ENCODE measurements around the gene CRY1.
A peak's percentile ranks its signal among the peaks of the same experiment; 100 is the strongest.
"Not testable (repeated sequence)": the region's sequence is repeated elsewhere in the genome, so short reads cannot be mapped to it uniquely, and the experiment has no call there.

CRY1 gene

DNA sequence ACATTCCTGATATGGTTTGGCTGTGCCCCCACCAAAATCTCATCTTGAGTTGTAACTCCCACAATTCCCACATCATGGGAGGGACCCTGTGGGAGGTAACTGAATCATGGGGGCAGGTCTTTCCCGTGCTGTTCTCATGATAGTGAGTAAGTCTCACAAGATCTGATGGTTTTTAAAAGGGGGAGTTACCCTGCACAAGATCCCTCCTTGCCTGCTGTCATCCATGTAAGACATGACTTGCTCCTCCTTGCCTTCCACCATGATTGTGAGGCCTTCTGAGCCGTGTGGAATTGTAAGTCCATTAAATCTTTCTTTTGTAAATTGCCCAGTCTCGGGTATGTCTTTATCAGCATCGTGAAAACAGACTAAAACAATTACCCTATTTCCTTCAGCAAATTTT is 90.7 kb downstream of the CRY1 start:
- not testable (repeated sequence) for DNase-seq (ENCODE audit: low spot score)

DNA sequence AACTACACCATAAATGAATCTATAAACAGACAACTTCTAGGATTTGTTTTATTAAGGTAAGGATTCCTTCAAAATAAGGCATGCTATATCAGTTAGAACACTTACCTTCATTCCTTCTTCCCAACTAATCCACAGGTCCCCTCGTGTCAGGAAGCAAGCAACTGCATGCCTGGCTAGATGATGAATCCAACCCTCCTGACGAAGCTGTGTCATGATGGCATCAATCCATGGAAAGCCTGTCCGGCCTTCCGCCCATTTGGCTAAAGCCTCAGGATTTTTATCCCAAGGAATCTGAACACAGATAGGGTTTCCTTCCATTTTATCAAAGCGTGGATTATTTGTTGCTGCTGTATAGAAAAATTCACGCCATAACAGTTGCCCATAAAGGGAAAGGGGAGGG is 93.9 kb downstream of the CRY1 start:
- no peak for DNase-seq (ENCODE audit: low spot score)

DNA sequence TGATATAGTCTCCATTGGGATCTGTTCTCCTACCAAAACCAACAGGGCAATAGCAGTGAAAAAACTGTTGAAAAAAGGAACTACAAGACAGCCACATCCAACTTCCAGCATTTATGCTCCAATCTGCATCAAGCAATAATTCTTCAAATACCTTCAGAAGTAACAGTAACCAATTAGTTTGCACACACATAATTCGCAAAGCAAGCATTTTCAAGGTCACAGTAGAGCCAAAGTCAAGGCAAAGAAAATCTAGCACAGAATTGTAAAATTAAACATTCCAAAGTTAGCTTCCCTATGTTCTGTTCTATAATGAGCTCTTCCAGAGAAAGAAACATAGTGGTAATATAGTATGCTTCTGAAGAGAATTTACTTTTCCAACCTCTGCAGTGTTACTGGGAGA is 95.4 kb downstream of the CRY1 start:
- no peak for DNase-seq (ENCODE audit: low spot score)

DNA sequence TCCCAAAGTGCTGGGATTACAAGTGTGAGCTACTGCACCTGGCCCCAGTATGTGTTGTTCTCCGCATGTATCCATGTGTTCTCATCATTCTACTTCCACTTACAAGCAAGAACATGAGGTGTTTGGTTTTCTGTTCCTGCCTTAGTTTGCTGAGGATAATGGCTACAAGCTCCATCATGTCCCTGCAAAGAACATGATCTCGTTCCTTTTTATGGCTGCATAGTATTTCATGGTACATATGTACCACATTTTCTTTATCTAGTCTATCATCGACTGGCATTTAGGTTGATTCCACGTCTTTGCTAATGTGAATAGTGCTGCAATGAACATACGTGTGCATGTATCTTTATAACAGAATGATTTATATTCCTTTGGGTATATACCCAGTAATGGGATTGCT is 97.2 kb downstream of the CRY1 start:
- not testable (repeated sequence) for DNase-seq (ENCODE audit: low spot score)

DNA sequence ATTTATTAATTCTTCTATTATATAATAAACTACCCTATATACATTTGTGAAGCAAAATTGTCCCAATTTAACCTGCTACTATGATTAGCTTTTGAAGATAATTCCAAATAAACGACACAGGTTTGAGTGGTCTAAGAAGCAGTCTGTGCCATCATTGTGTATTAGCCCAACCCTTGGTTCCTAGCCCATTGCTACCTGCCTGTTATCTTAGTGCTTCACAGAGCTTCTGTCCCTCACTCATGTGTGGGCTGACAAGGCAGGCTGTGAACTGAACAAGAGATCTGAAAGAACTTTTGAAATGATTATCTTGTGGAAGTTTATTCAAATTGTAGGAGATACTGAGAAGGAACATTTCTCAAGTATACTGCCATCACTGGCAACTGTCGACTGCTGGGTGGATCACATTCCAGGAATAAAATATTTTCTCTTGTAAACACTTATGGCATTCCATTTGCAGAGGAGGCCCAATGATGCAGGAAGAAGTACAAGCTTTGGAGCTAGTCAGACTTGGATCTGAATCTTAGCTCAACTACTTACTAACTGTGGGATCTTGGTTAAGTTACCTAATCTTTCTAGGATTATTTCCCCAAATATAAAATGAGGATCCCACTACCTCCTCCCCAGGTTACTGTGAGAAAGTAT is 98.6 kb downstream of the CRY1 start:
- DNase-seq (ENCODE audit: low spot score) = no peak

DNA sequence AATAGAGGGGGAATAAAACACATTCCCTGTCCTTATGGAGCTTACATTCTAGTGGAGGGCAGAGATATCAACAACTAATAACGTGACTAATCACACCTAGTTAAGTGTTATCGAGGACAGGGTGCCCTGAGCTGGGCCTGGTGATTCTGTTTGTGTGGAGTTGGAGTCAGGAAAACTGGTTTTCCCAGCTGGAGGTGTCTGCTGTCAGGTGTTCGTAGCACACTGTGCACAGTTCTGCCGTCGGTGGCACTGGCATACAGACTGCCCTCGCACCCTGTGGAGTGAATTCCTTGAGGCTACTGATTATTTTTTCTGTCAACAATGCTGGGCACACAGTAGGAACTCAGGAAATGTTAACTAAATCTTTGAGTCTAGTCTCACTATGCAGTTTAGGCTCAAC is 105.5 kb downstream of the CRY1 start:
- DNase-seq (ENCODE audit: low spot score) = no peak

DNA sequence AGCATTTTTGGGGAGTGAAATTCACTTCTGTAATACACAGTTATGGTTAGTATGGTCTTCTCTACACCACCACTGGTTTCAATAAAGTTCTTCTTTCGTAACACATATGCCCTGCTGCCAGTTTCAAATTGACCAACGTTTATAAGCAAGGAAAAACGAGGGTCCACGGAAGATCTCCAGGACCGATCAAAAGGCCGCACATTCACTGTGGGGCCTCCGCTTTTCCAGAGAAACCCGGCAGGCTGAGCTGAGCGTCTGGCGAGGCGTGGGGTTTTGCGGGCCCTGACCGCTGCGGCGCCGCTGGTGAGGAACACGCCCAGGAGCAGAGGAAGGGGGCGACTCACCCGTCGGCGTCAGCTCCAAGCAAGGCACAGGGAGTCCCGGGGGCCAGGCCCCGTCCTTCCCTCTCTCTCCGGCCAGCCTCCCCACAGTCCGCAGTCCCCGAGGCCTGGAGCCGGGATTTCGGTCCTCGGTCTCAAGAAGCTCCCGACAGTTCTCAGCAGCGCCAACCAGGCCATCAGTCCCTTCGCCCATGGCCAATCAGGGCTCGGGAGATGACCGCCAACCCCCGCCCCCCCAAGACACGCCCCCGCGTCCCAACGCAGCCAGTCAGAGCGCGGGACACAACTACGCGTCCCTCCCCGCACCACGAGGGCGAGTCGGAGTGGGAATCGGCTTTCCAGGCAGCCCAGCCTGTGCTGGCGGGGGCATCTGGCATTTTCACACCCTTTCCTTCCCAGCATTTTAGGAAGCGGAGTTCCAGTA is 106.5 kb downstream of the CRY1 start, which contains the start of gene MTERF2:
TSS of gene MTERF2 (minus strand) at position 522 of the 765 bp plus-strand sequence. CDS start 8,432 bp downstream, outside the sequence.
- peak; percentile 98 for DNase-seq (ENCODE audit: low spot score)

GRCh38 chr12:106986135-106986534 is 107.2 kb downstream of the CRY1 start:
- no peak for DNase-seq (ENCODE audit: low spot score)

GRCh38 chr12:106985479-106985878 is 107.9 kb downstream of the CRY1 start:
- DNase-seq (ENCODE audit: low spot score) = no peak

GRCh38 chr12:106984588-106985137 is 108.7 kb downstream of the CRY1 start:
- DNase-seq (ENCODE audit: low spot score) = no peak

DNA sequence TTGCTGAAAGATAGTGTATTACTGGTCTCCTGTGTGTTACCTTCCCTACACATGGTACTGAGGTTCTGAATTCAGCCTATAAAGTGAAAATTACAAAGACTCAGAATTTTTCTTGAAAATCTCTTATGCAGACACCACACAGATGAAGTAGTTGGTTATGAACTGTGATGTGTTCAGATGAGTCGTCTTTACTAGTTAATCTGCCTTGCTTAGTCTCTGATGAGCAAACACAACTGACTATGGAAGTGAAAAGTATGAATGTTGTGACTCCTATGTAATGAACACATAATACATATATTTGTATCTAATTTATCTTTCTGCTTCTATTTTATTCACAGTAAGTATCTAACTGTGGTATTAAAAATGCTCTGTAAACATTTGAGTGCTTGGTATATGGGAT is 111.1 kb downstream of the CRY1 start:
- DNase-seq (ENCODE audit: low spot score) = no peak

DNA sequence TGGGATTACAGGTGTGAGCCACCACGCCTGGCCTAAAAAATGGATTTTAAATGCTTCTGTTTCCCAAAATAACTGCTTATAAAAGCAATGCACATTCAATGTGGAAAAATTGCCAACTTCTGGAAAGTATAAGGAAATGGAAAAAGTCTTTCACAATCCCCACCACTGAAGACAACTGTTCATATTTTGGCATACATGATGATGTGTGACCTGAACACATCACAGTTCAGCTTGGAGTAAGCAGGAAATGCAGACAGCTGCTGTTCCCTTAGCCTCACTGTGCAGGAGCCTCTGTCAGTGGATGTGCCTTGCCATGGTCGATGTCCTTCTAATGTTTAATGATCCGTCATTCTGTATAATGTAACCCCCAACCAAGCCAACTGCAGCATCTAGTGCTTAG is 111.6 kb downstream of the CRY1 start:
- no peak for DNase-seq (ENCODE audit: low spot score)

- no peak for DNase-seq (ENCODE audit: low spot score)
Measured at GRCh38 chr12:106980944-106981343, 112.4 kb downstream of the CRY1 start.

DNA sequence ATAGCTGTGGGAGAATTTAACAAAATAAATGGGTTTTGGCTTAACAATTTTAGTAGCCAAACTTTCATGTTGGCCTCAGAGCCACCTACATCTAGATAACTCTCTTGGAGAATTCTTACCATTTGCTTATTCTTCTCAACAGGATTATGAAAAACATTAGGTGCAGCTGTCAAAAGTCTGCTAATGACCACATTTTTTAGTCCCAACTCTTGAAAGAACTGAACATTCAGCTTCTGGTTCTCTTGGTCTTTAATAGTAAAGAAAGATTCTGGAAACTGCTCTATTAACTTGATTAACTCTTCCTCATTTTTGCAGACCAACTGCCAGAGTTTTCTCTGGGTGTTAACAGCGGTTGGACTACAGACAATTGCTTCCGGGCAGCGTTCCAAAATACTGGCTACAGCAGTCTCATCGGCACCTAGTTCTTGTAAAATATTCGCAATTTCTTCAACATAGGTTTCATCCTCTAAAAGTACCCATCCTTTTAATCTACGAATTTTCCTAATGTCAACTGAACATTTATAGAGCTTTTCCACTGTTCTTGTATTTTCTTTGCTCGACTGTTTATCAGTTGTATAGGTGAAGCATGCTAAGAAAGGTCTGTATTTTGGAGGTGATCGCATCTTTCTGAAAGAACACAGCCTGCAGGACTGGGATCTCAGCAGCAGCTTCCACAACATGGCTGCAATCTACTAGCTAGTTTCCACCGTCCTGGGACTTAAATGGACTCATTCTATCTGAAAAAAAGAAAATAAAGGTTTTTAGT is 115.1 kb downstream of the CRY1 start:
- DNase-seq (ENCODE audit: low spot score) = no peak

DNA sequence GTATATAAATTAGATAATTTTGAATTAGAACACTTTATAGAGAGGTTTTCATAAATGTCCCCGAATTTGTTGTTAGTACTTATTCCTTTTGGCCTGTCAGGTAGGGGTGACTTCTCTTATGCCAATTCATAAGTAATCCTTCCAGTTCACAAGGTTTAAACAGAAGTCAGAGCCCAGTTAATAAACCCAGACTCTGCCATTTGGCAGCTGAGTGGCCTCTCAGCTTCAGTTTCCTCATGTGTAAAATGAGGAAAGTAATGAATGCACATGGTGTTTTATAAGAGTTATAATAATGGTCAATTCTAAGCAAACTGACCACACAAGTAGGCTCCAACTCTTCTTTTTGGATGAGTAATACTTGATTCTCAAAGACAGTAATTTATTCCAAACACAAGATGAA is 116.7 kb downstream of the CRY1 start:
- DNase-seq (ENCODE audit: low spot score) = no peak

DNA sequence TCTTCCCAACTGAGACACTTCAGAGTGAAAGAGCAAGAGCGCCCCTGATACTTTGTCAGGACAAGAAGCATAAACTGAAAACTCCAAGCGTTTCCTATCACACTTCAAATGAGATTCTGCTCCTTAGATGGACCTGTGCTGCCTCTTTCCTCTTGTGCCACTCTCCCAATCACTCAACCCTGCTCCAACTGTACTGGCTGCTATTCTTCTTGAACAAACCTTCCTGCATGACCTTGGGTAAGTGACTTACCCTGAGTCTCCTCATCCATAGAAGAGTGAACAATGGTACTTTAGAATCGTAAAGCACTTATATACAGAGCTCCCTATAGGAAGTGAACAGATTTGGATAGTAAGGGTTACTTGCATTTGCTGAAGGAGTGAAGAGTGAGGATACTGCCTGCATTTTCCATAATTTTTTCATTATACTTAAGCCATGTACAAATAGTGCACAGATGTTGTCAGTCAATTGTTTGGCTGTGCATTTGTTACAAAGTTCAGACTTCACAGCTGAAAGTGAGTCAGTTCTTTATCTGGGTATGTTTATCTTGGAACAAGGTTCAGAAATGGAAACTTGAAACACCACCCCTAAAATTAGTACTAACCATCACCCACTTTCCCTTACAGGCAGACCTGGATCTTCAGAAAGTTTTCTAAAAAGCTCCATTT is 117.2 kb downstream of the CRY1 start:
- DNase-seq (ENCODE audit: low spot score) = no peak

DNA sequence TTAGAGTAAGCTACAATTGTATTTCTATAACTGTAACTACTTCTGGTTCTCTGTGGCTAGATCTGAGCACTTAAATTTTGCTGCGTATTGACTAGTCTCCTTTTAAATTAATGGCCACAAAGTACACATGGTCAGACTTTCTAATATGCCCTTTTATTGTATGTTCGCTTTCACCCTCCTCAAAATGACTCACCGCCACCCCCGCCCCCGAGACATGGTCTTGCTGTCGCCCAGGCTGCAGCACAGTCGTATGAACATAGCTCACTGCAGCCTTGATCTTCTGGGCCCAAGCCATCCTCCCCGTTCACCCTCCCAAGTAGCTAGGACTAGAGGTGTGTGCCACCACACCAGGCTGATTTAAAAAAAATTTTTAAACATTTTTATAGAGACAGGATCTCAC is 118.3 kb downstream of the CRY1 start:
- DNase-seq (ENCODE audit: low spot score) = no peak

DNA sequence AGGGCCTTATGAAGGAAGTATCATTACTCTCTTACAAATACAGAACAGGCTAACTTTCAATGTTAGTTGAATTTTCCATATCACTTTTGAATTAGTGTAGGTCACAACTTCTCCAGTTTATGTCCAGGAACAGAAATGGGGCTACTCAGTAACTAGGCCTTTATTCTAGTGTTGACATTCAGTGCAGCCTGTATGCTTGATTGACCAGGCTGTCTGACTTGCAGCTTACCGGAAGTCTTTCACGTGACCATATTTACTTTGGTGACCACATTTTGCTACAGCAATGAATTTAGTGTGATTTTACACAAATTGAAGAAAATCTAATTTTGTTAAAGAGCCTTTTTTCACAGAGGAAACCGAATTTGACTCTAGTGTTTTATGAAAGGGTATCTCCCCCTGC is 118.8 kb downstream of the CRY1 start:
- no peak for DNase-seq (ENCODE audit: low spot score)

DNA sequence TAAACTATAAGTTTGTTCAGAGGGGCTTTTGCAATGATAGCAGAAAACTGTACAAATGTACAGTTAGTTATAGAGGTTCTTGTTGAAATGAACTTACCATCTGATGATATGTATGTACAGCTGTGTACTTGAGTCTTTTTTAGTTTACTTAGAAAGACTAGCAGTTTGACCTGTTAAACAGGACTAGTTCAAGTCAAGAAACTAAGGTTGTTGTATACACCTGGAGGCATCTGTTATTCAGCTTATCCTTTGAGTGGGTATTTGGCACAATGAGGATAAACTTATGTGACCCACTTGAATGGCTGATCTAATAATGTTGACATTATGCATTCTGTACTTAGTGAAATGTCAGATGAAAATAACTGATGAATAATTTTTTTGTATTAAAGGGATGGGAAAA is 119.8 kb downstream of the CRY1 start:
- DNase-seq (ENCODE audit: low spot score) = no peak

DNA sequence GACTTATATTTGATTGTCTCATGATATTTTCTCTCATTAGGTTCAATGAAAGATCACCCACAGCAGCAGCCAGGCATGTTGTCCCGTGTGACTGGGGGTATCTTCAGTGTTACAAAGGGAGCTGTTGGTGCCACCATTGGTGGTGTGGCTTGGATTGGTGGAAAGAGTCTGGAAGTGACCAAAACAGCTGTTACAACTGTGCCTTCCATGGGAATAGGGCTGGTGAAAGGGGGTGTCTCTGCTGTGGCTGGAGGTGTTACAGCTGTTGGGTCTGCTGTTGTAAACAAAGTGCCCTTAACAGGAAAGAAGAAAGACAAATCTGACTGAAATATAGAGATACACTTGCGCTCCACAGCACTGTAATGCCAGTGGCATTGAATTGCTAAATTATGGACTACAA is 122.3 kb downstream of the CRY1 start:
- DNase-seq (ENCODE audit: low spot score) = no peak

DNA sequence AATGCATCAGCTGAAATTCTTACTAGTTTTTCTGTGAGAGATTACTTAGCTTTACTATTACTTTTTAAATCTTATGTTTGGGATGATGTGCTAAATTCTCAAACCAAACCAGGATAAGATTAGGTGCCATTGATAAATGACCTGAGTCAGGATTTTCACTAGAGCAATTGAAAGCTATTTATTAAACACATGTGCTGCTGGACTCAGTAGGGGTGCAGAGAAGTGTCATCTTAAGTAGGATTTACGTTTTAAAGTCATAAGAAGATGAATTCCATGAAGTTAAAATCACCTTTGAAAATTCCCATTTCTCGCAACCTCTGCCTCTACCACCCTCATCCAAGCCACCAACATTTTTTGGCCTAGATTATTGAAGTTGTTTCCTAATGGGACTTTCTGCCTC is 128.8 kb downstream of the CRY1 start:
- DNase-seq (ENCODE audit: low spot score) = no peak

GRCh38 chr12:106962286-106962685 is 131.1 kb downstream of the CRY1 start:
- no peak for DNase-seq (ENCODE audit: low spot score)

Measured in left forelimb (tissue), 1 donor.